ENCODE results near the gene AGPAT3.

AGPAT3 gene

DNA sequence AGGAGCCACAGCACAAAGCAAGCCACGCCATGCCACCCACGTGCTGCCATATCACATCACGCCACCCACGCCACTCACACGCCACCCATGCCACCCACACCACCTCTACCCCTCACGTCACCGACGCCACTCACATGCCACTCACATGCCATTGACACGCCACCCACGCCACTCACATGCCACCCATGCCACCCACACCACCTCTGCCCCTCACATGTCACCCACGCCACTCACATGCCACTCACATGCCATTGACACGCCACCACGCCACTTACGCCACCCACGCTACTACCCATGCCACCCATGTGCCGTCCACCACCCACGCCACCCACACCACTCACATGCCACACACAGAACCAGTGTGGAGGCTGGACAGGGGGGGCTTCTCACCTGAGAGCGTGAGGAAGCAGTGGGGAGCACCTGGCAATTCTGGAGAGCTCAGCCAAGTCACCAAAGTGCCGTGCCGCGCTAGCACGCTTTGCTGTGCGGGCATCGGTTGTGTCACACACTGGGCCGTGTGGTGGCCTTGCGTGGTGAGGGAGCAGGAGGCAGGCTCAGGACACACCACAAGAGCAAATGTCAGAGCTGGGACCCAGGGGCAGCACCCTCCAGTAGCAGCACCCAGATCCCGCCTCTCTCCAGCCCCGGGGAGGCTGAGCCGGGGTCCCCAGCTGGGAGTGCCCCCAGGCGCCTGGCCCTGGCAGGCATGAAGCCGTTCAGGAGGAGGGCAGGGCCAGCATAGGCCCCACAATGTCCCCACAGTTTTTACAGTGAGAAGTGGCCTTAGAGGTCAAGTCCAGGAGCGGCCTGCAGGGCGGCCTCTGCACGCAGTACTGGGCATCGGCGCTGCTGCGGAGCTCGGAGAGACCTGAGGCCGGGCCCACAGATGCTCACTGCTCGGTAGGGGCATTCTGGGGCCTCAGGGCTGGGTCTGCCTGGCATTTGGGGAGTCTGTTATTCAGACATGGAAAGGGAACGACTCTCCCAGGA is 70.0 kb downstream of the AGPAT3 start:
- TF ChIP-seq, protein P1, sequence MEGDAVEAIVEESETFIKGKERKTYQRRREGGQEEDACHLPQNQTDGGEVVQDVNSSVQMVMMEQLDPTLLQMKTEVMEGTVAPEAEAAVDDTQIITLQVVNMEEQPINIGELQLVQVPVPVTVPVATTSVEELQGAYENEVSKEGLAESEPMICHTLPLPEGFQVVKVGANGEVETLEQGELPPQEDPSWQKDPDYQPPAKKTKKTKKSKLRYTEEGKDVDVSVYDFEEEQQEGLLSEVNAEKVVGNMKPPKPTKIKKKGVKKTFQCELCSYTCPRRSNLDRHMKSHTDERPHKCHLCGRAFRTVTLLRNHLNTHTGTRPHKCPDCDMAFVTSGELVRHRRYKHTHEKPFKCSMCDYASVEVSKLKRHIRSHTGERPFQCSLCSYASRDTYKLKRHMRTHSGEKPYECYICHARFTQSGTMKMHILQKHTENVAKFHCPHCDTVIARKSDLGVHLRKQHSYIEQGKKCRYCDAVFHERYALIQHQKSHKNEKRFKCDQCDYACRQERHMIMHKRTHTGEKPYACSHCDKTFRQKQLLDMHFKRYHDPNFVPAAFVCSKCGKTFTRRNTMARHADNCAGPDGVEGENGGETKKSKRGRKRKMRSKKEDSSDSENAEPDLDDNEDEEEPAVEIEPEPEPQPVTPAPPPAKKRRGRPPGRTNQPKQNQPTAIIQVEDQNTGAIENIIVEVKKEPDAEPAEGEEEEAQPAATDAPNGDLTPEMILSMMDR (IDR thresholded peaks at IDR 0.05), result no peak
- Histone ChIP-seq H3K4me1 (ENCODE audit: control insufficient read depth in 1 of 2, insufficient read depth in 1 of 2, low read depth in 1 of 2, low read length in 1 of 2) (peaks cover 8% of the 10 kb centered on the region in 2 experiments), H3K9me3 (no peaks in the 10 kb centered on the region), H3K27ac (no peak overlapping the region), H3K36me3 (no peaks in the 10 kb centered on the region), H3K4me3 (ENCODE audit: low read depth in 1 of 2, low read length in 1 of 2) (no peak overlapping the region), H3K27me3 (no peaks in the 10 kb centered on the region)

DNA sequence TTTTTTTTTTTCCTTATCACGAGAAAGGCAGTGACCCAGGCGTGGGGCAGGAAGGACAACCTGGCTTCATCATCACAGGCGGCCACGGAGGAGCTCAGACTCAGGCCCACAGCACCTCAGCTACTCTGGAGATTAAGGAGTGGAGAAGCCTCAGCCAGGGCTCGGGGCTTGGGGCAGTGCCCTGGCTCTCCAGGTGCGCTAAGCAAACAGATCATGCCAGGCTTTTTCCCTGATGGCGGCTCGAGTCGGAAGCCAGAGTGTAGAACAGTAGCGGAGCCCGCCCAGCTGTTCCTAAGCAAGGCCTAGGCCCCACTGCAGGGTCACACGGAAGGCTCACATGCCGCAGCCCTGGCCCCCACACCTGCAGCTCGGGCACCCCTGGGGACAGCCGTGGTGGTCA is 70.7 kb downstream of the AGPAT3 start:
- no peaks in the 10 kb centered on the region for H3K27me3 ChIP-seq
- no peak overlapping the region for H3K4me3 ChIP-seq (ENCODE audit: low read depth in 1 of 2, low read length in 1 of 2)
- H3K4me1 ChIP-seq (ENCODE audit: control insufficient read depth in 1 of 2, insufficient read depth in 1 of 2, low read depth in 1 of 2, low read length in 1 of 2), result peaks cover 8% of the 10 kb centered on the region in 2 experiments
- TF ChIP-seq, protein P1 (IDR thresholded peaks at IDR 0.05), result no peak
- no peaks in the 10 kb centered on the region for H3K9me3 ChIP-seq
- H3K36me3 ChIP-seq, result no peaks in the 10 kb centered on the region
- H3K27ac ChIP-seq, result no peak overlapping the region

DNA sequence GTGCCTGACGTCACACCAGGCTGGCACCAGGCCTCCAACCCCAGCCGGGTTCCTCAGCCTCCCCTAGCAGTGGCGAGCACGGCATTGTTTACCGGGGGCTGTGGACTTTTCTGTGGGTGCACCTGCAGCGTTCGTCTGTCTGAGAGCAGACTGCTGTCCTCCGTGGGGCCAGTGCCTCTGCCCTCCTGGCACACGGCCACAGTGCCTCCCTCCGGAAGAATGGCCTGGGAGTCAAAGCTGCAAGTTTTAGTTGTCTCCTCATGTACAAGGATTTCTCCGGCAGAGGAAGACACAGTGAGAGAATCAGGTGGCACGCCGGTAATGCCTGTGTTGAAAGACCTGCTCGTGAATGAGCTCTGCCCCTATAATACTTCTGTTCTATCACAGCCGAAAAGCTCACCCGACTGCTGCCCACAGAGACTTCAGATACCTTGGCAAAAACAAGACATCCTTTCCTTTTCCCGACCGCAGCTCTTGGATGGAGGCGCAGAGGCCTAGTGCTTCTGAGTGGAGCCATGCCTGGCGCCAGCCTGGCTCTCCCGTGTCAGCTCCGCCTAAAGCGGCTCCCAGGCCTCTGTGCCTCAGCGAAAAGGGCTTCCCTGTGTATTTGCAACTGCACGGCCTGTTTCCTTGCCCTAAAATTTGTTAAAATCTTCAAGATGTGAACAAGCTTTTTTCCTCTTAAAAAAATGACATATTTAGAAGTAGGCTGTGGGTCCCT is 71.4 kb downstream of the AGPAT3 start:
- no peaks in the 10 kb centered on the region for H3K9me3 ChIP-seq
- H3K4me1 ChIP-seq (ENCODE audit: control insufficient read depth in 1 of 2, insufficient read depth in 1 of 2, low read depth in 1 of 2, low read length in 1 of 2), result peaks cover 8% of the 10 kb centered on the region in 2 experiments
- H3K4me3 ChIP-seq (ENCODE audit: low read depth in 1 of 2, low read length in 1 of 2), result no peak overlapping the region
- H3K27me3 ChIP-seq, result no peaks in the 10 kb centered on the region
- TF ChIP-seq, protein P1 (IDR thresholded peaks at IDR 0.05), result no peak
- H3K36me3 ChIP-seq, result no peaks in the 10 kb centered on the region
- no peak overlapping the region for H3K27ac ChIP-seq

DNA sequence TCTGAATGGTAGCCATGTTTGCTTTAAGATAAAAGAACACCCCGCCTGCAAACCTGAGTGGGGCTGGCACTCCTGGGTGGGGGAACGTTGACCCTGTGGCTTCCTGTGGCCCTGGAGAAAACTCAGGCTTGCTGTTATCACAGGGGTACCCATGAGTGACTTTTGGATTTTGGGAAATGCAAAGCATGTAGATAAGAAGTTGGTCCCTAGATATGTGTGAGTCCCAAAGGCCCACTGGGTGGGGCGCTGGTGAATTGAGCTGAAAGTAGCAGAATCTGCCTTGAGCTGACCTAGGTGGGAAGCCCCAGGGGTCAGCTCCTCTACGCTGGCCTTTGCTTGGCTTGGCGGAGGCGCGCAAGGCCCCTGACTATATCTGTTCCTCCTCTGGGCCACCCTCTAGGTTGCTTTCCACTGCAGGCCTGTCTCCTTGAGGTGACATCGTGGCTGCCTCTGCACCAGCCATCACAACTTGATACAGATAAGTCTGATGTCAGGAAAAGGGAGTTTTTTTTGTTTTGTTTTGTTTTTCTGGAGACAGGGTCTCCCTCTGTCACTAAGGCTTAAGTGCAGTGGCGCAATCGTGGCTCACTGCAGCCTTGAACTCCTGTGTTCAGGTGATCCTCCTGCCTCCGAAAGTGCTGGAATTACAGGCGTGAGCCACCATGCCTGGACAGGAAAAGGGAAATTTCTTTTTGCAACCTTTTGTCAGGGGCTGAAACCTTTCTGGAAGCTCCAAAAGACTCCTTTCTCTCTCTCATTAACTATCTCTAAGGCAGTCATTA is 72.2 kb downstream of the AGPAT3 start:
- H3K27me3 ChIP-seq, result no peaks in the 10 kb centered on the region
- H3K4me1 ChIP-seq (ENCODE audit: control insufficient read depth in 1 of 2, insufficient read depth in 1 of 2, low read depth in 1 of 2, low read length in 1 of 2), result peaks cover 8% of the 10 kb centered on the region in 2 experiments
- H3K4me3 ChIP-seq (ENCODE audit: low read depth in 1 of 2, low read length in 1 of 2), result no peak overlapping the region
- H3K36me3 ChIP-seq, result no peaks in the 10 kb centered on the region
- TF ChIP-seq, protein P1 (IDR thresholded peaks at IDR 0.05), result no peak
- H3K9me3 ChIP-seq, result no peaks in the 10 kb centered on the region
- no peak overlapping the region for H3K27ac ChIP-seq

DNA sequence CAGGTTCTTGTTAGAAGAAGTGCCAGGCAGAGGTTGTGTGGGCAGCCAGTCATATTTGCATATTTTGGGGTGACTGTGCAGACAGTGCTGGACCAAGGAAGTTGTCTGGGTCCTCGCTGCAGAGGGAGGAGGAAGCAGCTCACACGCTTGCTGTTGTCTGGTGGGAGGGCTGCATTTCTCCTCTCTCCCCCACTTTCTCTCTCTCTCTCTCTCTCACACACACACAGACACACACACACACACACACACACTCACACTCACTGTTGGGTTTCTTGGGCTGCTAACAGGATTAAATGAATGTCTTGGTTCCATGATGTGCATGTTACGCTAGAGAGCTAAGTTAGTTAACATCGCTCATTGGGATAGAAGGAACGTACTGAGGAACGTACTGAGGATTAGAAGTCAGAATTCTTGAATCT is 72.9 kb downstream of the AGPAT3 start:
- Histone ChIP-seq H3K27me3 (no peaks in the 10 kb centered on the region), H3K27ac (no peak overlapping the region), H3K4me3 (ENCODE audit: low read depth in 1 of 2, low read length in 1 of 2) (no peak overlapping the region), H3K36me3 (no peaks in the 10 kb centered on the region), H3K9me3 (no peaks in the 10 kb centered on the region), H3K4me1 (ENCODE audit: control insufficient read depth in 1 of 2, insufficient read depth in 1 of 2, low read depth in 1 of 2, low read length in 1 of 2) (peaks cover 8% of the 10 kb centered on the region in 2 experiments)
- TF ChIP-seq, protein P1 (IDR thresholded peaks at IDR 0.05), result no peak

Data from neutrophil (primary cell).